ENCODE data around the gene FCHO1. TPM values are rescaled to one million over a fixed set of nuclear protein-coding genes. Genes with fewer than 3 reads are reported as not detected.

Gene FCHO1
- polyA plus RNA-seq, 2 of the 4 experiments (the other 2 are of a cell fraction), result 1.7 to 13.6 TPM

GRCh38 chr19:17807731-17808316 lies 56.5 kb downstream of the FCHO1 start:
- Histone ChIP-seq H3K4me2 (no peak overlapping the region), H3K27ac (no peak overlapping the region), H3K4me1 (no peaks in the 10 kb centered on the region), H3K4me3 (no peak overlapping the region), H3K9me3 (no peaks in the 10 kb centered on the region)
- DNase-seq (ENCODE audit: low read depth in 1 of 2, low spot score in 1 of 2) (no peak), ATAC-seq (no peak), FAIRE-seq (no peak)
- ChIA-PET POLR2A (no interaction called here), CTCF (no interaction called here)
- WGBS (ENCODE audit: missing lambda C conversion rate), result 98% methylated on average over 18 of the region's 38 CpGs
- no peak for TF ChIP-seq HOXB5 (CRISPR knock-in tag; IDR thresholded peaks at IDR 0.05)
- no peak for TF ChIP-seq EP300 (IDR thresholded peaks at IDR 0.05)

- ChIA-PET CTCF (interaction anchor here (0.6 to 0.7 kb wide), 3 partner anchors 12 to 1175 kb away, joined by 3 read pairs; no protein-coding TSS in a partner anchor), POLR2A (no interaction called here)
- TF ChIP-seq REST (IDR thresholded peaks at IDR 0.05) (no peak), RFX5 (IDR thresholded peaks at IDR 0.05) (no peak)
- Histone ChIP-seq H3K4me1 (no peaks in the 10 kb centered on the region), H3K9me3 (no peaks in the 10 kb centered on the region), H3K27ac (no peak overlapping the region), H3K4me2 (no peak overlapping the region), H3K4me3 (no peak overlapping the region)
- no peak for FAIRE-seq
- 82% methylated on average over 2 of the region's 2 CpGs for WGBS (ENCODE audit: missing lambda C conversion rate)
- no peak for ATAC-seq
- DNase-seq (ENCODE audit: low read depth in 1 of 2, low spot score in 1 of 2), result no peak
Measured at GRCh38 chr19:17811103-17811502, 59.8 kb downstream of the FCHO1 start.

- FAIRE-seq (no peak), DNase-seq (ENCODE audit: low read depth in 1 of 2, low spot score in 1 of 2) (no peak), ATAC-seq (no peak)
- 79% methylated on average over 17 of the region's 20 CpGs for WGBS (ENCODE audit: missing lambda C conversion rate)
- ChIA-PET POLR2A (no interaction called here), CTCF (interaction anchor here (2.1 kb wide), 1 partner anchor 28 kb away, joined by 6 read pairs; no protein-coding TSS in a partner anchor)
- H3K27ac ChIP-seq, result no peak overlapping the region
- no peak overlapping the region for H3K4me2 ChIP-seq
- no peak for TF ChIP-seq MAFK (IDR thresholded peaks at IDR 0.05; ENCODE audit: partially characterized antibody)
- no peak for TF ChIP-seq TP53 (CRISPR knock-in tag; IDR thresholded peaks at IDR 0.05)
- no peak for TF ChIP-seq ZFP36 (IDR thresholded peaks at IDR 0.05; ENCODE audit: borderline replicate concordance, partially characterized antibody)
- no peak for TF ChIP-seq ESRRA (IDR thresholded peaks at IDR 0.05; ENCODE audit: borderline replicate concordance, low read length)
- TF ChIP-seq NFE2L2 (conservative IDR thresholded peaks at IDR 0.05; ENCODE audit: low read length), result no peak
- TF ChIP-seq BHLHE40 (IDR thresholded peaks at IDR 0.05; ENCODE audit: low read depth, low read length), result no peak
- TF ChIP-seq HES2 (IDR thresholded peaks at IDR 0.05), result no peak
- no peak for TF ChIP-seq E2F6 (IDR thresholded peaks at IDR 0.05; ENCODE audit: borderline replicate concordance, low read depth)
- TF ChIP-seq JUNB (IDR thresholded peaks at IDR 0.05), result no peak
- TF ChIP-seq CBX2 (IDR thresholded peaks at IDR 0.05; ENCODE audit: borderline replicate concordance, low read depth), result no peak
- no peak for TF ChIP-seq RARB (CRISPR knock-in tag; IDR thresholded peaks at IDR 0.05)
- TF ChIP-seq RNF2 (IDR thresholded peaks at IDR 0.05; ENCODE audit: borderline replicate concordance, low read depth), result no peak
- no peak for TF ChIP-seq HMGXB4 (CRISPR knock-in tag; IDR thresholded peaks at IDR 0.05; ENCODE audit: borderline replicate concordance)
- TF ChIP-seq CHD4 (IDR thresholded peaks at IDR 0.05; ENCODE audit: borderline replicate concordance), result no peak
- no peak for TF ChIP-seq SMC3 (IDR thresholded peaks at IDR 0.05)
- no peak for TF ChIP-seq KDM1A (IDR thresholded peaks at IDR 0.05; ENCODE audit: low read depth)
- H3K4me3 ChIP-seq, result no peak overlapping the region
- 0 out of 3 replicates have a peak, but pooled peaks cover 2% of the 10 kb centered on the region for H3K9me3 ChIP-seq
- no peaks in the 10 kb centered on the region for H3K4me1 ChIP-seq
Measured at GRCh38 chr19:17811681-17812080, 60.4 kb downstream of the FCHO1 start.

All from A549 (cell line).